NCI-H146 (cell line): Measurements from ENCODE around the gene SPINDOC.
A peak's percentile ranks its signal among the peaks of the same experiment; 100 is the strongest.
"Not testable (repeated sequence)": the region's sequence is repeated elsewhere in the genome, so short reads cannot be mapped to it uniquely, and the experiment has no call there.

Source experiments
- DNase-seq: peaks from one replicate; lab custom pipeline; 2025; lab: John Stamatoyannopoulos, UW

SPINDOC gene

GRCh38 chr11:63785823-63786222 is 27.4 kb upstream of the SPINDOC start:
- no peak for DNase-seq

DNA sequence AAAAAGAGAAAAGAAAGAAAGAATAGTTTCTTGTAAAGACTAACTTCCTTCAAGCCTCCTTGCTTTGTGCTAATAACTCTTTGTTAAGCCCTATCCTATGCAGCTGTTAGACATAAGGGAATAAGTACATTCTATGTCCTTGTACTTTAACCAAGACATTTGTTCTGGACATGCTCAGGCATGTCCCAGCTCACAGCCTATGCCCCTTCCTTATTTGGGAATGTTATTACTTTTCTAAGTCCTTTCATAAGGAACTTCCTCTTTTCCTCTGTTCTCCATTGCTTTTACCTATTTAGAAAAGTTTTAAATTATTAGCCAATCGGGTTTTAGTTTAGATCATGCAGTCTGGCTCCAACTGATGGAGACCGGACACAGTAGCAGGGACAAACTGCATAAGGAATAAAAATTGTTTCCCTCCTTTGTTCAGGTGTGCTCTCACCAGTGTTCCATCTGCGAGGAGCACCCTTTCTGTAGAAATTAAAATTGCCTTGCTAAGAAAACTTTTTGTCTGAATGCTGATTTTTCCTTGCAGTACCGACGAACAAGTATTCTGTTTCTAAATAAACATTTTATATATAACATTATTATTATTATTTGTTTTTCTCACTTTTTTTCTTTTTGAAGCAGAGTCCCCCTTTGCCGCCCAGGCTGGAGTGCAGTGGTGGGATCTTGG is 21.6 kb upstream of the SPINDOC start:
- no peak for DNase-seq

GRCh38 chr11:63793161-63793560 is 20.1 kb upstream of the SPINDOC start:
- no peak for DNase-seq

GRCh38 chr11:63795066-63795465 is 18.2 kb upstream of the SPINDOC start:
- DNase-seq, result no peak

DNA sequence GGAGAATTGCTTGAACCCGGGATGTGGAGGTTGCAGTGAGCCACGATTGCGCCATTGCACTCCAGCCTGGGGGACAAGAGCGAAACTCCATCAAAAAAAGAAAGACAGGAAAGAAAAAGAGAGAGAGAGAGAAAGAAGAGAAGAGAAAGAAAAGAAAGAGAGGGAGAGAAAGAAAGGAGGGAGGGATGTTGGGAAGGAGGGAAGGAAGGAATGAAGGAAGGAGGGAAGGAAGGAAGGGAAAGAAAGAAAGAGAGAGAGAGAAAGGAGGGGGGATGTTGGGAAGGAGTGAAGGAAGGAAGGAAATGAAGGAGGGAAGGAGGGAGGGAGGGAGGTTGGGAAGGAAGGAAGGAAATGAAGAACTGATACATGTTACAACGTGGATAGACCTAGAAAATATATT is 12.3 kb upstream of the SPINDOC start:
- no peak for DNase-seq

- no peak for DNase-seq
Measured at GRCh38 chr11:63802637-63803414, 10.4 kb upstream of the SPINDOC start.

- DNase-seq, result no peak
Measured at GRCh38 chr11:63804259-63804658, 9.0 kb upstream of the SPINDOC start.

- no peak for DNase-seq
Measured at GRCh38 chr11:63805844-63806415, 7.3 kb upstream of the SPINDOC start.

- not testable (repeated sequence) for DNase-seq
Measured at GRCh38 chr11:63810383-63810782, 2.9 kb upstream of the SPINDOC start.

- DNase-seq, result no peak
Measured at GRCh38 chr11:63811522-63811921, 1.7 kb upstream of the SPINDOC start.

DNA sequence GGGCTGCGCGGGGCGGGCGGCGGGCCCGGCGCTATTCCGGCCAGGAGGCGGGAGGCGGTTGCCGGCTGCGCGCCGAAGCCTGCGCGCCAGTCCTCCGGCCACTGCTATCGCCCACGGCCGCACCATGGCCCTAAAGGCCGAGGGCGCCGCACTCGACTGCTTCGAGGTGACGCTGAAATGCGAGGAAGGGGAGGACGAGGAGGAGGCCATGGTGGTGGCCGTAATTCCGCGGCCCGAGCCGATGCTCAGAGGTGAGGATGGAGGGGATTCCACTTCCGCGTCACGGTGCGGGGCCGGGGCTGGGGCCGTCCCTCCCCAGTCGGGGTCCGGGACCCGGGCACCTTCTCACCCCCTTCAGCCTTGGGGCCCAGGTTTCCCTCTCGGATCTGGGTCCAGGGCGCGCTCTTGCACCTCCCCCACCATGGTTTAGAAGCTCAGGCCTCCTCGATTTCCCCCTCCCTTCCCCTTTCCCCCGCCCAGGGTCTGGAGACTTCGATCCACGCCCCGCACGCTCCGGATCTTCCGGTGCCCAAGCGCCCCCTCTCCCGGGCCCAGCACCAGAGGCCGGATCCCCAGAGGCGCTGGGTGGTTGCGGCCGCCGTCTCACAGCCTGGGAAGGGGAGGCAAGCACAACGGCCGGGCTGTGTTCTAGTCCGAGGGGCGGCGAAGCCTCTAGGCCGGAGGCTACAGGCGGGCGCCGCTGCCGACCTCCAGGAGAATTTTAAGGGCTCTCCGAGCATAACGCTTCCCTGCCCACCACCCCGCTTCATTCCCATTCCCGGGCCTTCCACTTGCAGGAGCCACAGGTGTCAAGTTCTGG is 517 bp downstream of the SPINDOC start:
- peak; percentile 75 for DNase-seq

GRCh38 chr11:63814383-63814736 is 1.1 kb downstream of the SPINDOC start:
- peak; percentile 24 for DNase-seq

- DNase-seq, result no peak
Measured at GRCh38 chr11:63816166-63816565, 2.9 kb downstream of the SPINDOC start.

DNA sequence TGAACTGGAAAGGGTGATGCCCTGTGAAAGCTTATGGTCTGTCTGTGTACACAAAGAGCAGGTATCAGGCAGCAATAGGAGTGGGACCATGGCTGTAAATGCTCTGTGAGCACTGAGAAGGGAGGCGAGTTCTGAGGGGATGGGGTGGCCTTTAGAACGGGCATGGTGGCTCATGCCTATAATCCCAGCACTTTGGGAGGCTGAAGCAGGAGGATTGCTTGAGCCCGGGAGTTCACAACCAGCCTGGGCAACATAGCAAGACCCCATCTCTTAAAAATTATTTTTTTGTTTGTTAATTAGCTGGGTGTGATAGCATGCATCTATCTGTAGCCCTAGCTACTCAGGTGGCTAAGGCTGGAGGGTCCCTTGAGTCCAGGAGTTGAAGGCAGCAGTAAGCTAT is 3.5 kb downstream of the SPINDOC start:
- no peak for DNase-seq

DNA sequence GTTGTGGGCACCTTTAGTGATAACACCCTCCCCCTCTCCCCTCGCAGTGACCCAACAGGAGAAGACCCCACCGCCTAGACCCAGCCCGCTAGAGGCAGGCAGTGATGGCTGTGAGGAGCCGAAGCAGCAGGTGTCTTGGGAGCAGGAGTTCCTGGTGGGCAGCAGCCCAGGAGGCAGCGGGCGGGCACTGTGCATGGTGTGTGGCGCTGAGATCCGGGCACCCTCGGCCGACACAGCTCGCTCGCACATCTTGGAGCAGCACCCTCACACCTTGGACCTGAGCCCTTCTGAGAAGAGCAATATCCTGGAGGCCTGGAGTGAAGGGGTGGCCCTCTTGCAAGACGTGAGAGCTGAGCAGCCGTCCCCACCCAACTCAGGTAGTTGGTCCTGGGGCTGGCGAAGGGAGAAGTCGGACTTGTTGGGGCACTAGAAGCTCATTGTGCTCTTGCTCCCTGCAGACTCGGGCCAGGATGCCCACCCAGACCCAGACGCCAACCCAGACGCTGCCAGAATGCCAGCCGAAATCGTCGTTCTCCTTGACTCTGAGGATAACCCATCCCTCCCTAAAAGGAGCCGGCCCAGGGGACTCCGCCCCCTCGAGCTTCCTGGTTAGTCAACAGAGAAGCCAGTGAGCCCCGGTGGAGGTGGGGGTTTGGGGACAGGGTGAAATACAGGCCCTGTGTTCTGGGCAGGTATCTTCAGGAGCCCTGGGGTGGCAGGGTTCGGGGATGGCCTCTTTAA is 4.7 kb downstream of the SPINDOC start:
- DNase-seq, result no peak

DNA sequence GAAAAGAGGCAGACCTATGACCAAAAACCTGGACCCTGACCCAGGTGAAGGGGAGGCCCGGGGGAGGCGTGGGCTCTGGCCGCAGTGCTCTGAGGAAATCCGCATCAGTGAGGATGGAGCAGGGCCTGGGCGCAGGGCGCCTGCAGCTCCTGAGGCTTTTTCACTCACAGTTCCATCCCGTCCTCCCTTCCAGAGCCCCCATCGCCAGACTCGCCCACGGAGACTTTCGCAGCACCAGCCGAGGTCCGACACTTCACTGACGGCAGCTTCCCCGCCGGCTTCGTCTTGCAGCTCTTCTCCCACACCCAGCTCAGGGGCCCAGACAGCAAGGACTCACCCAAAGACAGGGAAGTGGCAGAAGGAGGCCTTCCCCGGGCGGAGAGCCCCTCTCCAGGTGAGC is 5.4 kb downstream of the SPINDOC start:
- no peak for DNase-seq

DNA sequence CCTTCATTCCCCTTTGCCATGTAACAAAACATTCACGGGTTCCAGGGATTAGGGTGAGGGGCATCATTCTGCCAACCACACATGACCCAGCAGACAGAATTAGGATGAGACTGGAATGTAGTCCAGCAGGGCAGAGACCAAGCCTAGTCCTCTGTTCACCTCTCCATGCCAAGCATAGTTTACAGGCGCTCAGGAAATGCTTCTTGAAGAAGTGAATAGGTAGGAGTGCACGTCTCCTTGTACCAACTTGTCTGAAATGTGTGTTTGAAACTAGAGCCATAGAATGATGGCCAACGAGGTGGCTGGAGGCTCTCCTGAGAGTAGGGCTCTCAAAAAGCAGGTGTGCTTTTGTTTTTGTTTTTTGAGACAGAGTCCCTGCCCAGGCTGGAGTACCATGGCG is 8.2 kb downstream of the SPINDOC start:
- no peak for DNase-seq

GRCh38 chr11:63826471-63827190 is 13.4 kb downstream of the SPINDOC start:
- DNase-seq, result no peak

DNA sequence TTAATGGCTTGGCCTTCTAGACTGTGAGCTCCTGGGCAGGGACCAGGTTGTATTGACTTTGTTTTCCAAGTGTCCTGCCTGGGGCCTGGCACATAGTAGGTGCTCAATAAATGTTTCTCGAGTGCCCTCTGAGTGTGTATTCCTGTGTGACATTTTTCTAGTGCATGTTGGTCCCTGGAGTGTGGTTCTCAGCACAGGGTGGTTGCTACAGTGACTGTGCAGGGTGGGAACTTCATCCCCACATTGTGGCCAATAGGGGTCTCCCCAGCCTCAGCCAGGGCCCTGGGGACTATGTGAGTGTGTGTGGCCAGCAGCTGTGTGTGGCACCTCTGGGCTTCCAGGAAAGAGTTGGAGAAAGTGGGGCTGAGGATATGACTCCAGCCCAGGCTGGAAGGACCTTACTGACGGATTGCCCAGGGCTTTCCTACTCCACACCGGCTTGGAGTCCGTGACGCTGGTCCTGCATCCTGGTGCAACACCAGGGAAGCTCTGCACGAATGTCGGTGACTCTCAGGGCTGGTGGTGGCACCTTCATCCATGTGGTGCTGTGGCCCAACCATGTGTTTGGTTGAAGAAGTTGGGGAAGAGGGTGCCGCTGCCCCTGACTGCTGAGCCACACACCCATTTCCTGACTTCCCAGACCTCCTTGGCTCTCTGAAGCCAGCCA is 16.7 kb downstream of the SPINDOC start:
- no peak for DNase-seq

GRCh38 chr11:63831326-63831725 is 18.1 kb downstream of the SPINDOC start:
- no peak for DNase-seq

- DNase-seq, result no peak
Measured at GRCh38 chr11:63832336-63832735, 19.1 kb downstream of the SPINDOC start.
